ENCODE data around the gene MAP2K3. TPM values are rescaled to one million over a fixed set of nuclear protein-coding genes. Genes with fewer than 3 reads are reported as not detected.

MAP2K3 gene
- total and polyA plus RNA-seq, 2 of the 4 experiments (the other 2 are of a cell fraction) = 23.5 to 82.2 TPM

DNA sequence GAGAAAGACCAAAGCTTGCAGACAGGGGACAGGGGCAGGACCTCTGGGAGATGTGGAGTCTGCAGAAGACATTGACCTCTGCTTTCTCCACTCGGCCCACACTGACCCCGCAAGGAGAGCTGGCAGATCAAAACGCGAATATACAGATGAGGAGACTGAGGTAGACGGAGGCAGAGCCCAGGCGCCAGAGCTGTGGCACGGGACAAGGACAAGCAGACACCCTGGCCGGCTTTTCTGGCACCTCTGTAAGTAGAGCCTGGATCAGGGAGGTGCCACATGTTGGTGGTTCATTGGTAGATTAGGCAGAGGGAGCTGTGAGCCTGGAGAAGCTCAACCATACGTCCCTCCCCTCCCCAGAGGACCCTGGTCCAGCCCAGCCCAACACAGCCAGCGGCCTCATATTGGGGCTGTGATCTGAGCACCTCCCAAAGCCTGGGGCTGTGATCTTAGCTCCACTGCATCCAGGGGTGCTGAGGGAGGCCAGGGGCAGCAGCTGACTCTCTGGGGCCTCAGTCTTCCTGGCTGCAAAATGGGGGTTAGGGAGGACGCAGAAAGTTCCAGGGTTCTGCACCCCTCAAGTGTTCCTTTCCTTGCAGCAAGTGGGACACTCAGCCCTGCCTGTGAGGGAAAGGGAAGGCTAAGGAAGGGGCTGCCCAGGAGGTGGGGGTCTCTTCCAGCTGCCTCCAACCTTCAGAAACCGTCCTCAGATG is 35.3 kb upstream of the MAP2K3 start:
- DNase-seq (no peak), ATAC-seq (ENCODE audit: low read depth) (no peak)
- dilution Hi-C loops (cut with HindIII; ENCODE audit: low sequenced_read_pairs, unreplicated experiment) (no loop called here), in situ Hi-C loops (cut with MboI; ENCODE audit: low sequenced_read_pairs) (no loop called here), intact Hi-C loops (cut with micrococcal nuclease) (no loop called here)
- Histone ChIP-seq H3K23ac (ENCODE audit: low read depth, low read length) (no peak overlapping the region), H2BK5ac (ENCODE audit: low read depth, low read length, poor library complexity, severe bottlenecking) (no peak overlapping the region), H3K4me2 (ENCODE audit: low read depth, low read length) (no peak overlapping the region), H3K4me1 (ENCODE audit: control insufficient read depth, insufficient read depth, low read length) (peaks cover 6% of the 10 kb centered on the region), H2BK120ac (ENCODE audit: low read depth, low read length) (no peak overlapping the region), H3K4me3 (ENCODE audit: insufficient read depth, low read depth, low read length) (no peak overlapping the region), H3K27ac (ENCODE audit: insufficient read depth, low read length) (no peak overlapping the region), H3K79me1 (ENCODE audit: low read depth in 1 of 2, low read length in 2 of 2) (peaks cover 4 to 17% of the 10 kb centered on the region in 2 experiments), H2BK20ac (ENCODE audit: low read depth, low read length) (no peak overlapping the region), H4K91ac (ENCODE audit: insufficient read depth, low read depth, low read length) (no peak overlapping the region), H2AK9ac (replicated peaks; ENCODE audit: low read depth, low read length, poor library complexity) (no peak overlapping the region), H2AFZ (replicated peaks; ENCODE audit: low read length, poor library complexity) (no peak overlapping the region), H3K36me3 (ENCODE audit: control insufficient read depth, insufficient read depth, low read length) (no peaks in the 10 kb centered on the region), H3K9ac (ENCODE audit: low read depth, low read length) (no peak overlapping the region), H3K27me3 (ENCODE audit: control insufficient read depth, insufficient read depth, low read length) (no peaks in the 10 kb centered on the region), H3K14ac (replicated peaks; ENCODE audit: low read depth, low read length) (no peak overlapping the region), H3K9me3 (ENCODE audit: control insufficient read depth, insufficient read depth, low read length) (no peaks in the 10 kb centered on the region), H3K9me1 (ENCODE audit: insufficient read depth, low read length) (no peaks in the 10 kb centered on the region; the same call in 1 of the 2 replicates), H3K18ac (ENCODE audit: low read depth, low read length) (no peak overlapping the region), H3K56ac (ENCODE audit: extremely low read depth, insufficient read depth, low read length) (no peak overlapping the region), H2BK15ac (ENCODE audit: low read depth, low read length) (no peak overlapping the region), H4K8ac (ENCODE audit: low read depth in 2 of 2, low read length in 2 of 2) (no peak overlapping the region), H4K5ac (ENCODE audit: low read depth, low read length) (no peak overlapping the region), H3K4ac (ENCODE audit: low read depth, low read length) (no peak overlapping the region), H2AK5ac (ENCODE audit: low read depth, low read length) (no peak overlapping the region), H4K20me1 (ENCODE audit: insufficient read depth, low read length) (peaks cover 11% of the 10 kb centered on the region; the same call in 1 of the 2 replicates)
- CTCF ChIA-PET = no interaction called here
- no TSS peak for BruUV-seq (replicated peaks)
- POLR2A ChIA-PET (ENCODE audit: unreplicated experiment) = no interaction called here
- WGBS, 2 experiments (ENCODE audit: extremely low coverage in 2 of 2, insufficient read length in 1 of 2) = 90% methylated on average over 2 of the region's 12 CpGs; no CpG with 5 or more reads in 1 of the 2 experiments
- TF ChIP-seq RFX5 (IDR thresholded peaks at IDR 0.05; ENCODE audit: low read depth, low read length) = no peak
- no peak for TF ChIP-seq NFE2L2 (IDR thresholded peaks at IDR 0.05; ENCODE audit: low read depth, low read length)
- TF ChIP-seq RAD21 (IDR thresholded peaks at IDR 0.05; ENCODE audit: low read length) = no peak
- TF ChIP-seq SMC3 (IDR thresholded peaks at IDR 0.05; ENCODE audit: low read depth, low read length) = no peak
- no peak for TF ChIP-seq POLR2A (IDR thresholded peaks at IDR 0.05; ENCODE audit: low read depth, low read length)
- TF ChIP-seq MAZ (IDR thresholded peaks at IDR 0.05; ENCODE audit: borderline replicate concordance, low read depth, low read length) = no peak
- no peak for TF ChIP-seq MXI1 (IDR thresholded peaks at IDR 0.05; ENCODE audit: borderline replicate concordance, low read depth, low read length)
